ENCODE results near the gene PTPRF. TPM values are rescaled to one million over a fixed set of nuclear protein-coding genes. Genes with fewer than 3 reads are reported as not detected.
"Not testable (repeated sequence)": the region's sequence is repeated elsewhere in the genome, so short reads cannot be mapped to it uniquely, and the experiment has no call there.

Gene PTPRF
- total and polyA plus RNA-seq, 4 experiments from 2014 or later, result not detected

DNA sequence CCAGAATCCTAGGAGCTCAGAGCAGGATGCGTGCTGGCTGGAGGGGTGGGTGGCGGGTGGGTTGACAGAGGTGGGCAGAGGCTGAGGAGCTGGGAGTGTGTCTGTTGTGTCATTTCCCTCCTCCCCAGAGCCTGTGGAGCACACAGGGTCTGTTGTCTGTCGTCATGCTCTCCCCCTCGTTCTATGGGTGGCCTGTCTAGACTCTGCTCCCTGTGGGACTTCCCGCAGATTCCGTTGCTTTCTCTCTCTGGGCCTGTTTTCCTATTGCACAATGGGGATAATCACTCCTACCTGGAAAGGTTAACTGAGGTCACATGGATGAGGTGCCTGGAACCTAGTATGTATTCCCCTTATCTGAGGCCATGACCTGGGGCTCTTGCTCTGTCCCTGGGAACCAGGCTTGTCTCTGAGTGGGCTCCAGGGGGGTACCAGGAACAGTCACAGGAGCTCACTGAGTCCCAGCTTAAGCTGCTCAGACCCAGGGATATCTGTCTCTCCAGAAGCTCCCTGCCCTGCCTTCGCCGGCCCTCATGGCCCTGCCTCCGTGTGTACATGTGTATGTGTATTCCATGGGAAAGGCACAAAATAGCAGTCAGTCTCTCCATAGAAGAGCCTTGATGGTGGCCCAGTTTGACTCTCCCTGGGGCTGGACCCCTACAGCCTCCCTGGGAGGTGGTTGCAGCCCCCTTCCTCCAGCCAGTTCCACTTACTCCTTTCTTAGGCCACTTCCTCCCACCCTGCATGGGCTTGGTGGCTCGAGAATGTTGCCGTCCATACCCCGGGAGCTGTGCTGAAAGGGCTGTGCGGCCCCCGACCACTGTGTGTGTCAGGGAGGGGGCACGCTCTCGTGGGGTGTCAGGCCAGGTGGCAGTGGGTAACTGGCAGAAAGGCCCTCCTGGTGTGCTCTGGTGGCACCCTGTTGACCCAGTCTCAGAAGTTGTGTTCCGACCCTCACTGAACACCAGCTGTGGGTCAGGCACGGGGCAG is 17.9 kb downstream of the PTPRF start:
- no peak overlapping the region for H3K27ac Mint-ChIP-seq
- H3K9me3 Mint-ChIP-seq, result no peaks in the 10 kb centered on the region
- CTCF ChIA-PET (ENCODE audit: partially characterized antibody), result no interaction called here

GRCh38 chr1:43549394-43549793 is 18.7 kb downstream of the PTPRF start:
- H3K4me1 Mint-ChIP-seq; DNase-seq; H3K9me3 ChIP-seq (ENCODE audit: control insufficient read depth in 1 of 2, low read length in 2 of 2); H3K27ac Mint-ChIP-seq; H3K36me3 ChIP-seq (ENCODE audit: insufficient read depth, low read length); H3K27me3 ChIP-seq (ENCODE audit: insufficient read depth, low read length); H3K4me1 ChIP-seq (ENCODE audit: insufficient read depth, low read length); H3K4me3 ChIP-seq (ENCODE audit: low read length in 2 of 2); POLR2A ChIA-PET (ENCODE audit: partially characterized antibody); H3K27ac ChIP-seq (ENCODE audit: low read depth, low read length); H3K36me3 Mint-ChIP-seq; H3K9me3 Mint-ChIP-seq; intact Hi-C loops (cut with micrococcal nuclease): not testable (repeated sequence)
- CTCF ChIA-PET (ENCODE audit: partially characterized antibody), result interaction anchor here (0.7 kb wide), 1 partner anchor 24 kb away, joined by 3 read pairs; no protein-coding TSS in a partner anchor
- peak overlapping the region in 2 of 8 donors; percentile 45 to 47 for H3K4me3 Mint-ChIP-seq
- peaks cover 2 to 21% of the 10 kb centered on the region in 2 donors for H3K27me3 Mint-ChIP-seq

More for the DNA sequence above, 17.9 kb downstream of the PTPRF start:
- H3K36me3 ChIP-seq (ENCODE audit: insufficient read depth, low read length), result no peaks in the 10 kb centered on the region
- intact Hi-C loops (cut with micrococcal nuclease), result no loop called here
- DNase-seq, result no peak
- H3K9me3 ChIP-seq (ENCODE audit: control insufficient read depth in 1 of 2, low read length in 2 of 2), result no peaks in the 10 kb centered on the region
- no peaks in the 10 kb centered on the region for H3K27me3 ChIP-seq (ENCODE audit: insufficient read depth, low read length)
- H3K4me3 ChIP-seq (ENCODE audit: low read length in 2 of 2), result no peak overlapping the region
- POLR2A ChIA-PET (ENCODE audit: partially characterized antibody), result no interaction called here
- H3K4me3 Mint-ChIP-seq, result peak overlapping the region in 1 of 8 donors; percentile 10
- no peaks in the 10 kb centered on the region for H3K36me3 Mint-ChIP-seq
- peaks cover 4 to 9% (median 5%) of the 10 kb centered on the region in 4 donors for H3K4me1 Mint-ChIP-seq
- peaks cover 4% of the 10 kb centered on the region for H3K4me1 ChIP-seq (ENCODE audit: insufficient read depth, low read length)
- peaks cover 2 to 18% of the 10 kb centered on the region in 2 donors for H3K27me3 Mint-ChIP-seq
- H3K27ac ChIP-seq (ENCODE audit: low read depth, low read length), result no peak overlapping the region

GRCh38 chr1:43549921-43550597 is 19.4 kb downstream of the PTPRF start:
- CTCF ChIA-PET (ENCODE audit: partially characterized antibody), result interaction anchor here (0.7 kb wide), 1 partner anchor 25 kb away, joined by 3 read pairs; no protein-coding TSS in a partner anchor

GRCh38 chr1:43550598-43551246 is 20.0 kb downstream of the PTPRF start:
- Mint-ChIP-seq H3K4me3 (peak overlapping the region; percentile 26 to 56 (median 48)), H3K27me3 (peaks cover 2 to 23% of the 10 kb centered on the region in 2 donors), H3K27ac (peak overlapping the region in 1 of 7 donors; percentile 37), H3K36me3 (no peaks in the 10 kb centered on the region), H3K4me1 (peaks cover 4 to 9% (median 7%) of the 10 kb centered on the region in 4 donors), H3K9me3 (no peaks in the 10 kb centered on the region)
- no peaks in the 10 kb centered on the region for H3K27me3 ChIP-seq (ENCODE audit: insufficient read depth, low read length)
- H3K4me3 ChIP-seq (ENCODE audit: low read length in 2 of 2), result no peak overlapping the region
- ChIA-PET POLR2A (ENCODE audit: partially characterized antibody) (no interaction called here), CTCF (ENCODE audit: partially characterized antibody) (no interaction called here)
- H3K4me1 ChIP-seq (ENCODE audit: insufficient read depth, low read length), result peaks cover 4% of the 10 kb centered on the region
- no peaks in the 10 kb centered on the region for H3K36me3 ChIP-seq (ENCODE audit: insufficient read depth, low read length)
- no peaks in the 10 kb centered on the region for H3K9me3 ChIP-seq (ENCODE audit: control insufficient read depth in 1 of 2, low read length in 2 of 2)
- intact Hi-C loops (cut with micrococcal nuclease), result no loop called here
- H3K27ac ChIP-seq (ENCODE audit: low read depth, low read length), result no peak overlapping the region
- DNase-seq, result no peak

More at GRCh38 chr1:43549921-43550597, 19.4 kb downstream of the PTPRF start:
- Mint-ChIP-seq H3K27ac (peak overlapping the region in 1 of 7 donors; percentile 37), H3K4me3 (peak overlapping the region; percentile 26 to 56 (median 48)), H3K9me3 (no peaks in the 10 kb centered on the region), H3K4me1 (peaks cover 4 to 9% (median 7%) of the 10 kb centered on the region in 4 donors), H3K27me3 (peaks cover 2 to 23% of the 10 kb centered on the region in 2 donors), H3K36me3 (no peaks in the 10 kb centered on the region)
- H3K4me1 ChIP-seq (ENCODE audit: insufficient read depth, low read length), result peaks cover 4% of the 10 kb centered on the region
- no peaks in the 10 kb centered on the region for H3K9me3 ChIP-seq (ENCODE audit: control insufficient read depth in 1 of 2, low read length in 2 of 2)
- POLR2A ChIA-PET (ENCODE audit: partially characterized antibody), result no interaction called here
- H3K4me3 ChIP-seq (ENCODE audit: low read length in 2 of 2), result no peak overlapping the region
- H3K27me3 ChIP-seq (ENCODE audit: insufficient read depth, low read length), result no peaks in the 10 kb centered on the region
- no peak for DNase-seq
- H3K36me3 ChIP-seq (ENCODE audit: insufficient read depth, low read length), result no peaks in the 10 kb centered on the region
- intact Hi-C loops (cut with micrococcal nuclease), result no loop called here
- H3K27ac ChIP-seq (ENCODE audit: low read depth, low read length), result no peak overlapping the region

GRCh38 chr1:43551396-43551888 is 20.8 kb downstream of the PTPRF start:
- Mint-ChIP-seq H3K4me3 (no peak overlapping the region), H3K27ac (peak overlapping the region in 1 of 7 donors; percentile 9)
- CTCF ChIA-PET (ENCODE audit: partially characterized antibody), result no interaction called here

GRCh38 chr1:43552059-43552742 is 21.5 kb downstream of the PTPRF start:
- Histone ChIP-seq H3K9me3 (ENCODE audit: control insufficient read depth in 1 of 2, low read length in 2 of 2) (no peaks in the 10 kb centered on the region), H3K4me3 (ENCODE audit: low read length in 2 of 2) (no peak overlapping the region), H3K27ac (ENCODE audit: low read depth, low read length) (no peak overlapping the region), H3K4me1 (ENCODE audit: insufficient read depth, low read length) (peaks cover 4% of the 10 kb centered on the region), H3K27me3 (ENCODE audit: insufficient read depth, low read length) (no peaks in the 10 kb centered on the region), H3K36me3 (ENCODE audit: insufficient read depth, low read length) (no peaks in the 10 kb centered on the region)
- Mint-ChIP-seq H3K27ac (peak overlapping the region in 1 of 7 donors; percentile 18), H3K4me3 (no peak overlapping the region), H3K9me3 (no peaks in the 10 kb centered on the region), H3K4me1 (peaks cover 4 to 9% (median 7%) of the 10 kb centered on the region in 4 donors), H3K27me3 (peaks cover 2 to 18% of the 10 kb centered on the region in 2 donors), H3K36me3 (no peaks in the 10 kb centered on the region)
- DNase-seq, result no peak
- POLR2A ChIA-PET (ENCODE audit: partially characterized antibody), result no interaction called here
- intact Hi-C loops (cut with micrococcal nuclease), result no loop called here
- CTCF ChIA-PET (ENCODE audit: partially characterized antibody), result interaction anchor here (1.0 to 1.6 kb wide), 2 partner anchors 19 to 24 kb away, joined by 3 to 4 read pairs; no protein-coding TSS in a partner anchor

More at GRCh38 chr1:43551396-43551888, 20.8 kb downstream of the PTPRF start:
- H3K27ac ChIP-seq (ENCODE audit: low read depth, low read length), result no peak overlapping the region
- no peak overlapping the region for H3K4me3 ChIP-seq (ENCODE audit: low read length in 2 of 2)
- no peaks in the 10 kb centered on the region for H3K9me3 ChIP-seq (ENCODE audit: control insufficient read depth in 1 of 2, low read length in 2 of 2)
- no peaks in the 10 kb centered on the region for H3K36me3 Mint-ChIP-seq
- peaks cover 4 to 9% (median 7%) of the 10 kb centered on the region in 4 donors for H3K4me1 Mint-ChIP-seq
- H3K4me1 ChIP-seq (ENCODE audit: insufficient read depth, low read length), result peaks cover 4% of the 10 kb centered on the region
- no peaks in the 10 kb centered on the region for H3K36me3 ChIP-seq (ENCODE audit: insufficient read depth, low read length)
- H3K27me3 Mint-ChIP-seq, result peaks cover 2 to 23% of the 10 kb centered on the region in 2 donors
- no peak for DNase-seq
- intact Hi-C loops (cut with micrococcal nuclease), result no loop called here
- no peaks in the 10 kb centered on the region for H3K27me3 ChIP-seq (ENCODE audit: insufficient read depth, low read length)
- H3K9me3 Mint-ChIP-seq, result no peaks in the 10 kb centered on the region
- POLR2A ChIA-PET (ENCODE audit: partially characterized antibody), result no interaction called here

All from CD4-positive, alpha-beta memory T cell (primary cell).